HG03159 (cell line): Measurements from ENCODE around the gene SNX14.
"Not testable (repeated sequence)": the region's sequence is repeated elsewhere in the genome, so short reads cannot be mapped to it uniquely, and the experiment has no call there.

Experiments
- ATAC-seq: cut with Tn5 transposase; IDR thresholded peaks from one replicate; pipeline ENCODE4 v1.9.1; 2021; ENCODE audit warnings: mild to moderate bottlenecking, moderate library complexity; ENCODE audit not compliant: unreplicated experiment

SNX14 gene

GRCh38 chr6:85592033-85592432 is 1.6 kb downstream of the SNX14 start:
- no peak for ATAC-seq

- no peak for ATAC-seq
Measured at GRCh38 chr6:85591207-85591606, 2.5 kb downstream of the SNX14 start.

- no peak for ATAC-seq
Measured at GRCh38 chr6:85585741-85586140, 7.9 kb downstream of the SNX14 start.

GRCh38 chr6:85582832-85583231 is 10.8 kb downstream of the SNX14 start:
- not testable (repeated sequence) for ATAC-seq

- ATAC-seq, result no peak
Measured at GRCh38 chr6:85581572-85581971, 12.1 kb downstream of the SNX14 start.

GRCh38 chr6:85580878-85581267 is 12.8 kb downstream of the SNX14 start:
- ATAC-seq, result peak; percentile 61

- no peak for ATAC-seq
Measured at GRCh38 chr6:85580118-85580877, 13.4 kb downstream of the SNX14 start.

- ATAC-seq, result no peak
Measured at GRCh38 chr6:85579581-85579980, 14.1 kb downstream of the SNX14 start.

GRCh38 chr6:85576476-85576875 is 17.2 kb downstream of the SNX14 start:
- ATAC-seq, result no peak

- ATAC-seq, result no peak
Measured at GRCh38 chr6:85574932-85575598, 18.6 kb downstream of the SNX14 start.

GRCh38 chr6:85569323-85569722 is 24.3 kb downstream of the SNX14 start:
- ATAC-seq, result no peak

GRCh38 chr6:85568411-85568810 is 25.2 kb downstream of the SNX14 start:
- no peak for ATAC-seq

GRCh38 chr6:85565736-85566135 is 27.9 kb downstream of the SNX14 start:
- ATAC-seq, result no peak

GRCh38 chr6:85564223-85564622 is 29.4 kb downstream of the SNX14 start:
- not testable (repeated sequence) for ATAC-seq

- no peak for ATAC-seq
Measured at GRCh38 chr6:85561750-85562357, 31.8 kb downstream of the SNX14 start.

- ATAC-seq, result no peak
Measured at GRCh38 chr6:85556992-85557668, 36.5 kb downstream of the SNX14 start.

- no peak for ATAC-seq
Measured at GRCh38 chr6:85552652-85553051, 41.0 kb downstream of the SNX14 start.

GRCh38 chr6:85551264-85551663 is 42.4 kb downstream of the SNX14 start:
- ATAC-seq, result no peak

- no peak for ATAC-seq
Measured at GRCh38 chr6:85547719-85548118, 45.9 kb downstream of the SNX14 start.

- no peak for ATAC-seq
Measured at GRCh38 chr6:85544776-85545175, 48.9 kb downstream of the SNX14 start.

- no peak for ATAC-seq
Measured at GRCh38 chr6:85537055-85537494, 56.6 kb downstream of the SNX14 start.
